ENCODE results near the gene CCNT1.
"Not testable (repeated sequence)": the region's sequence is repeated elsewhere in the genome, so short reads cannot be mapped to it uniquely, and the experiment has no call there.

The CCNT1 gene

GRCh38 chr12:48690990-48691389 lies 25.5 kb downstream of the CCNT1 start:
- Histone ChIP-seq H3K27me3 (ENCODE audit: insufficient read depth, low read length) (no peaks in the 10 kb centered on the region), H3K4me3 (ENCODE audit: low read length) (no peak overlapping the region), H3K4me1 (ENCODE audit: insufficient read depth, low read length) (no peaks in the 10 kb centered on the region), H3K36me3 (ENCODE audit: insufficient read depth, low read length) (peaks cover 77% of the 10 kb centered on the region), H3K27ac (ENCODE audit: low read depth, low read length) (no peak overlapping the region), H3K9ac (ENCODE audit: low read depth, low read length) (no peak overlapping the region), H3K9me3 (ENCODE audit: insufficient read depth, low read depth, low read length) (no peaks in the 10 kb centered on the region)
- WGBS: 87% methylated on average over 4 of the region's 4 CpGs

- WGBS: 87% methylated on average over 4 of the region's 4 CpGs
- Histone ChIP-seq H3K36me3 (ENCODE audit: insufficient read depth, low read length) (peaks cover 72% of the 10 kb centered on the region), H3K4me1 (ENCODE audit: insufficient read depth, low read length) (no peaks in the 10 kb centered on the region), H3K4me3 (ENCODE audit: low read length) (no peak overlapping the region), H3K9me3 (ENCODE audit: insufficient read depth, low read depth, low read length) (no peaks in the 10 kb centered on the region), H3K9ac (ENCODE audit: low read depth, low read length) (no peak overlapping the region), H3K27me3 (ENCODE audit: insufficient read depth, low read length) (no peaks in the 10 kb centered on the region), H3K27ac (ENCODE audit: low read depth, low read length) (no peak overlapping the region)
These were observed 26.1 kb downstream of the CCNT1 start for GRCh38 chr12:48690436-48690835.

DNA sequence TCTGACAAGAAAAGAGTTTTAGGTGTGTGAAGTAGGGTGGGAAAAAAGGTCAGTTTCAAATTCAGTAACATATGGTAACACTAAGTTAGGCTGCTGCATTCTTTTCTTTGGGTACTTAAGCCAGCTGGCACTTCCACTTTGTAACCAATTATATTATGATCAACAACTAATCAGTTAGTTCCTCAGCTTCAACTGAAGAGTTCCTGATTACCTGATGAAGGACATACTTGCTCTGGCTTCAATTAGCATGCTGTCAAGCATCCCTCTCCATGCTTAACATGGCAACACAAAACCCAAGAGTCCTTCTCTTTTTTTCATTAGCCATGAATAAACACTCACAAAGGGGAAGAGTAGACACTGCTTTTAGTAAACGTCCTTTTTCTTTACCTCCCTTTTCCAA lies 27.7 kb downstream of the CCNT1 start:
- WGBS: 89% methylated on average over 1 of the region's 1 CpG
- H3K27me3 ChIP-seq (ENCODE audit: insufficient read depth, low read length): no peaks in the 10 kb centered on the region
- H3K4me1 ChIP-seq (ENCODE audit: insufficient read depth, low read length): no peaks in the 10 kb centered on the region
- H3K9ac ChIP-seq (ENCODE audit: low read depth, low read length): no peak overlapping the region
- H3K36me3 ChIP-seq (ENCODE audit: insufficient read depth, low read length): peaks cover 57% of the 10 kb centered on the region
- H3K9me3 ChIP-seq (ENCODE audit: insufficient read depth, low read depth, low read length): no peaks in the 10 kb centered on the region
- no peak overlapping the region for H3K27ac ChIP-seq (ENCODE audit: low read depth, low read length)
- no peak overlapping the region for H3K4me3 ChIP-seq (ENCODE audit: low read length)

DNA sequence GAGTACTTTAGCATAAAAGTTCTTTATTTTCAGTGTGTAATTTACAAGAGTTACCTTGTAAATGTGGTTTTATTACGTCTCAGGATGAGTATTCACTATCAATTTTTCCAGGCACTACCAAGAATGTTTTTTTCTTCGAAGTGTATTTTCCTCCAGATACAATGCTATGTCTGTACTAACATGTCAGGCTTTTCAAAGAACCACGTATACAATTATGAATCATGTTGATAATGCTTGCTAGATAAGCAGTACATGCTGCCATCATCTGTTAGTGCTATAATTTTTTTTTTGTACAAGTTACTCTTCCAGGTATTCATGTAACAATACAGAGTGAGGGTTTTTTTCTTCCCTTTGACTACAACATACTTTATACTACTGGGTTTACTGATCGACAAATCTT lies 28.9 kb downstream of the CCNT1 start:
- Histone ChIP-seq H3K36me3 (ENCODE audit: insufficient read depth, low read length) (peaks cover 44% of the 10 kb centered on the region), H3K9ac (ENCODE audit: low read depth, low read length) (no peak overlapping the region), H3K9me3 (ENCODE audit: insufficient read depth, low read depth, low read length) (no peaks in the 10 kb centered on the region), H3K27ac (ENCODE audit: low read depth, low read length) (no peak overlapping the region), H3K4me3 (ENCODE audit: low read length) (no peak overlapping the region), H3K4me1 (ENCODE audit: insufficient read depth, low read length) (no peaks in the 10 kb centered on the region), H3K27me3 (ENCODE audit: insufficient read depth, low read length) (peaks cover 7% of the 10 kb centered on the region; the same call in 1 of the 2 replicates)
- WGBS: 92% methylated on average over 3 of the region's 4 CpGs

GRCh38 chr12:48686615-48687334 lies 29.7 kb downstream of the CCNT1 start:
- H3K4me3 ChIP-seq (ENCODE audit: low read length): no peak overlapping the region
- no peak overlapping the region for H3K27ac ChIP-seq (ENCODE audit: low read depth, low read length)
- peaks cover 7% of the 10 kb centered on the region; the same call in 1 of the 2 replicates for H3K27me3 ChIP-seq (ENCODE audit: insufficient read depth, low read length)
- no peaks in the 10 kb centered on the region for H3K9me3 ChIP-seq (ENCODE audit: insufficient read depth, low read depth, low read length)
- no peak overlapping the region for H3K9ac ChIP-seq (ENCODE audit: low read depth, low read length)
- H3K36me3 ChIP-seq (ENCODE audit: insufficient read depth, low read length): peaks cover 36% of the 10 kb centered on the region
- WGBS: 94% methylated on average over 4 of the region's 6 CpGs
- H3K4me1 ChIP-seq (ENCODE audit: insufficient read depth, low read length): no peaks in the 10 kb centered on the region

GRCh38 chr12:48686037-48686595 lies 30.4 kb downstream of the CCNT1 start:
- Histone ChIP-seq H3K4me1 (ENCODE audit: insufficient read depth, low read length) (no peaks in the 10 kb centered on the region), H3K9me3 (ENCODE audit: insufficient read depth, low read depth, low read length) (no peaks in the 10 kb centered on the region), H3K36me3 (ENCODE audit: insufficient read depth, low read length) (peaks cover 29% of the 10 kb centered on the region), H3K27me3 (ENCODE audit: insufficient read depth, low read length) (peaks cover 7% of the 10 kb centered on the region; the same call in 1 of the 2 replicates), H3K9ac (ENCODE audit: low read depth, low read length) (no peak overlapping the region), H3K27ac (ENCODE audit: low read depth, low read length) (no peak overlapping the region), H3K4me3 (ENCODE audit: low read length) (no peak overlapping the region)
- WGBS: 67% methylated on average over 3 of the region's 3 CpGs

DNA sequence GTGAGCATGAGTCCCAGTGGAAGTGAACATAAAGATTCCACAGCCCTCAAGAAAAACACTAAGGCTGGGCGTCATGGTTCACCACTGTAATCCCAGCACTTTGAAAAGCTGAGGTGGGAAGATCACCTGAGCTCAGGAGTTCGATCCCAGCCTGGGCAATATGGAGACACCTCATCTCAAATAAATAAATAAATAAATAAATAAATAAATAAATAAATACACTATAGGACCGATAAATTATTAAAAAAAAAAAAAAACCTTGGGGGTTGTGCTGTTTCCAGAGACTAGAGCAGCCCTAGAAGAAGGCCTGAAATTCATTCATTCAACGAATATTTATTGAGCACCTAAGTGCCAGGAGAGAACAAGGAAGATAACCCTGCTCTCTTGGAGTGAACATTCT lies 33.0 kb downstream of the CCNT1 start:
- H3K4me3 ChIP-seq (ENCODE audit: low read length): no peak overlapping the region
- no peaks in the 10 kb centered on the region for H3K9me3 ChIP-seq (ENCODE audit: insufficient read depth, low read depth, low read length)
- H3K9ac ChIP-seq (ENCODE audit: low read depth, low read length): no peak overlapping the region
- H3K27me3 ChIP-seq (ENCODE audit: insufficient read depth, low read length): peaks cover 7% of the 10 kb centered on the region; the same call in 1 of the 2 replicates
- H3K36me3 ChIP-seq (ENCODE audit: insufficient read depth, low read length): peaks cover 27% of the 10 kb centered on the region
- no peak overlapping the region for H3K27ac ChIP-seq (ENCODE audit: low read depth, low read length)
- peaks cover 5% of the 10 kb centered on the region; the same call in 1 of the 2 replicates for H3K4me1 ChIP-seq (ENCODE audit: insufficient read depth, low read length)
- WGBS: 92% methylated on average over 3 of the region's 4 CpGs

DNA sequence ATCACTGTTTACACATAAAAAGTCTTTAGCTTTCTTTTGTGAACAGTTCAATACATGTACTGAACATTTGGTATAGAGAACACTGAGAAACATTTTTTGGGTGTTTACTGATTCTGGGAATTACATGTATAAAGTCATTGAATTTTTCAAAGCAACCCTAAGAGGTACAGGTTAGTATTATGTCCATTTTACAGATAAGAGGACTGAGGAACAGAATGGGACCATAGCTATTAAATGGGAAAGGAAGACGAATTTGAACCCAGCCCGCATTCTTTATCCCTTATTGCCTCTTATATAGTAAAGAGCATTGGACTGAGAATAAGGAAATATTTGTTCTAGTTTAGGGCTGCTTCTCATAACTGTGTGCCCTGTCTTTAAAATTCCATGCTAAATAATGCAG lies 33.6 kb downstream of the CCNT1 start:
- H3K36me3 ChIP-seq (ENCODE audit: insufficient read depth, low read length): peaks cover 28% of the 10 kb centered on the region
- H3K9me3 ChIP-seq (ENCODE audit: insufficient read depth, low read depth, low read length): no peaks in the 10 kb centered on the region
- H3K27me3 ChIP-seq (ENCODE audit: insufficient read depth, low read length): peaks cover 7% of the 10 kb centered on the region; the same call in 1 of the 2 replicates
- no peak overlapping the region for H3K9ac ChIP-seq (ENCODE audit: low read depth, low read length)
- WGBS: no CpG with 5 or more reads among the region's 2 CpGs
- H3K4me3 ChIP-seq (ENCODE audit: low read length): peak overlapping the region; percentile 77
- H3K4me1 ChIP-seq (ENCODE audit: insufficient read depth, low read length): peaks cover 7% of the 10 kb centered on the region; the same call in 1 of the 2 replicates
- H3K27ac ChIP-seq (ENCODE audit: low read depth, low read length): no peak overlapping the region

DNA sequence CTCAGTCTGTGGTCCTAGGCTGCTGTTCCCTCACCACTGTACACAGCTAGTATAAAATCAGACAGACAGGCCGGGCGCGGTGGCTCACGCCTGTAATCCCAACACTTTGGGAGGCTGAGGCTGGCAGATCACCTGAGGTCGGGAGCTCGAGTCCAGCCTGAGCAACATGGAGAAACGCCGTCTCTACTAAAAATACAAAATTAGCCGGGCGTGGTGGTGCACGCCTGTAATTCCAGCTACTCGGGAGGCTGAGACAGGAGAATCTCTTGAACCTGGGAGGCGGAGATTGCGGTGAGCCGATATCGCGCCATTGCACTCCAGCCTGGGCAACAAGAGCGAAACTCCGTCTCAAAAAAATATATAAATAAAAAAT lies 34.0 kb downstream of the CCNT1 start:
- Histone ChIP-seq H3K9ac (ENCODE audit: low read depth, low read length) (peak overlapping the region; percentile 74), H3K36me3 (ENCODE audit: insufficient read depth, low read length) (peaks cover 32% of the 10 kb centered on the region), H3K4me3 (ENCODE audit: low read length) (peak overlapping the region; percentile 77)
- not testable (repeated sequence) for H3K27me3 ChIP-seq (ENCODE audit: insufficient read depth, low read length); H3K4me1 ChIP-seq (ENCODE audit: insufficient read depth, low read length); H3K9me3 ChIP-seq (ENCODE audit: insufficient read depth, low read depth, low read length); H3K27ac ChIP-seq (ENCODE audit: low read depth, low read length)
- 14% methylated on average over 17 of the region's 19 CpGs for WGBS

- Histone ChIP-seq H3K9me3 (ENCODE audit: insufficient read depth, low read depth, low read length) (no peaks in the 10 kb centered on the region), H3K27ac (ENCODE audit: low read depth, low read length) (peak within 1 kb of the TSS; percentile 85), H3K27me3 (ENCODE audit: insufficient read depth, low read length) (peaks cover 7% of the 10 kb centered on the region; the same call in 1 of the 2 replicates), H3K4me1 (ENCODE audit: insufficient read depth, low read length) (peaks cover 7% of the 10 kb centered on the region; the same call in 1 of the 2 replicates), H3K4me3 (ENCODE audit: low read length) (peak within 1 kb of the TSS; percentile 77), H3K36me3 (ENCODE audit: insufficient read depth, low read length) (peaks cover 37% of the 10 kb centered on the region), H3K9ac (ENCODE audit: low read depth, low read length) (peak within 1 kb of the TSS; percentile 92)
- under 1% methylated on average over 64 of the region's 64 CpGs for WGBS
These were observed 34.6 kb downstream of the CCNT1 start, which contains the start of gene KANSL2 for GRCh38 chr12:48681710-48682532. TSS of gene KANSL2 (minus strand) at chr12:48682238. CDS start at chr12:48681632, 606 bp downstream.

DNA sequence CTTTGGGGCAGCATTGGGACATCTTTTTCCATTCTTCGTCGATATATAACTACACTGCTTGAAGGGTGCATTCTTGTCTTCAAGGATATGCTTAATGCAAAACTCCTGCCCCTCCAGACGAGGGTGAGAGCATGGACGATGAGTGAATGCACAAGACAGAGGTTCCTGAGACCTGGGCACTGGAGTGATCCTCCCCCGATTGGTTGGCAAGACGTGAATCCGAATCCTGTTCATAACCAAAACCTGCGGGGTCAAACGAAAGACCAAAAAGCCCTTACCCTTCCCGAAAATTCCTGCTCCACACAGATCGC lies 35.2 kb downstream of the CCNT1 start:
- Histone ChIP-seq H3K36me3 (ENCODE audit: insufficient read depth, low read length) (peaks cover 43% of the 10 kb centered on the region), H3K4me3 (ENCODE audit: low read length) (peak overlapping the region; percentile 77), H3K9ac (ENCODE audit: low read depth, low read length) (peak overlapping the region; percentile 92), H3K27me3 (ENCODE audit: insufficient read depth, low read length) (peaks cover 7% of the 10 kb centered on the region; the same call in 1 of the 2 replicates), H3K27ac (ENCODE audit: low read depth, low read length) (peak overlapping the region; percentile 85), H3K4me1 (ENCODE audit: insufficient read depth, low read length) (peaks cover 7% of the 10 kb centered on the region; the same call in 1 of the 2 replicates), H3K9me3 (ENCODE audit: insufficient read depth, low read depth, low read length) (no peaks in the 10 kb centered on the region)
- WGBS: 2% methylated on average over 11 of the region's 11 CpGs
